Measurements from ENCODE around the gene SORCS2.
A peak's percentile ranks its signal among the peaks of the same experiment; 100 is the strongest.

The SORCS2 gene

GRCh38 chr4:7498446-7499200, 306.3 kb downstream of the SORCS2 start:
- DNase-seq: no peak

DNA sequence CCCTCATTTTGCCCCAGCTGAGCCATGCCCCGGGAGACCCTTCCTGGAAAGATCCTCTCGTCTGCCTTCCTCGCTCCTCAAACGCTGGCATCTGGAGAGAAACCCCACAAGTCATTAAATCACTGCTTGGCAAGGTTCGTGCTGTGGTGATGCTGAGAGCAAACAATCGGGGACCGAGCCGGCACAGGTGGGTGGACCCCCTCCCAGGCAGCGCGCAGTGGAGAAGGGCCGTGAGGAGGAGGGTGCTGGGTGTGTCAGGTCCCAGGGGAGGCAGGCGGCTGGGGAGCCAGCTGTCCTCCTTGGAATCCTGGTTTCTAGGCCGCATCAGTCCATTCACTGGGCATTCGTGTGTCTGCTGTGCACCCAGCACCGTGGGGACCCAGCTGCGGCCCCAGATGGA, 307.3 kb downstream of the SORCS2 start:
- DNase-seq: no peak

DNA sequence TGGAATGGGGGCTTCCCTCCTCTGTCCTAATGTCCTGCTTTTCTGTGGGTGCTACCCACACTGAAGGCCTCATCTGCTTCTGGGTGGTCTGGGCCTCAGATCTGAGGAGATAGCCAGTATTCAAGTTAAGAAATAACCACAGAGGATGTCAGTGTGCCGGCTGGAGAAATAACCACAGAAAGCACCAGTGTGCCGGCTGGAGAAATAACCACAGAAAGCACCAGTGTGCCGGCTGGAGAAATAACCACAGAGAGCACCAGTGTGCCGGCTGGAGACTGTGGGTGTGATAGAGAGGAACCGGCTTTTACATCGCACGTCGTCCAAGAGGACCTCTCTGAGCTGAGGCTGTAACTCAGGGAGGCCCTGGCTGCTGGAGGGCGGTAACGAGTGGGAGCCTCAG, 308.1 kb downstream of the SORCS2 start:
- DNase-seq: peak; percentile 66

DNA sequence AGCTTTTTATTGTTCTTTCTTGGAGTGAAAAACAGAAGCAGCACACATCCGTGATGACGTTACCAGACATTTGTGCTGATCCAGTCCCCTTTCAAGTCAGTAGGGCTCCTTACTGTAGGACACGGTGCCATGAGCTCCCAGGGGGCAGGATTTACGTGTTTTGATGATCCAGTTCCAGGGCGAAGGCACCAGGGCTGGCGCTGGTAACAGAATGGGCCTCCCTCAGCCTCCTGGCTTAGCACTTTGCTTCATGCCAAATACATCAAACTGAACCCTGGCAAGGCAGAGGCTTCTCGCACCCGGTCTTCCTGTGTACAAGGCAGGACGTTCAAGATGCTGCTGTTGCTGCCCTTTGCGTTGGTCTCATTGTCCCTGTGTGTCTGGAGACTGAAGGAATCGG, 309.0 kb downstream of the SORCS2 start:
- DNase-seq: no peak

DNA sequence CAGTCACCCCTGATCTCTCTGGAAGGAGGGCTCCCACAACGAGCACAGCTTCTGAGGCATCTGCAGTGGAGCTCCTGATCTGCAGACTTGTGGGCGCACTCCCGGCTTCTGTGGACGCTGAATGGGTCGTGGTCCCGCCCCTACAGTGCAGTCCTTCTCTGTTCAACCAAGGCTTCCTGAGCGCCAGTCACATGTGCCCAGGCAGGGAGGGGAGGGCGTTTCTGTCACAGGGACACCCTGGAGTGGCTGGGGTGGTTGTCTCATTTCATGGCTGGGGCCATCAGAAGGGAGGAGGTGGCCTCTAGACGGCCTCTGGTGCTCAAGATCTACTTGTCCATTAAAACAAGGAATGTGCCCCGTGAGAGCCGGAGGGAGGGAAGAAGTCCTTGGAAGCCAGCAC, 309.5 kb downstream of the SORCS2 start:
- no peak for DNase-seq

GRCh38 chr4:7503559-7504249, 311.4 kb downstream of the SORCS2 start:
- no peak for DNase-seq

DNA sequence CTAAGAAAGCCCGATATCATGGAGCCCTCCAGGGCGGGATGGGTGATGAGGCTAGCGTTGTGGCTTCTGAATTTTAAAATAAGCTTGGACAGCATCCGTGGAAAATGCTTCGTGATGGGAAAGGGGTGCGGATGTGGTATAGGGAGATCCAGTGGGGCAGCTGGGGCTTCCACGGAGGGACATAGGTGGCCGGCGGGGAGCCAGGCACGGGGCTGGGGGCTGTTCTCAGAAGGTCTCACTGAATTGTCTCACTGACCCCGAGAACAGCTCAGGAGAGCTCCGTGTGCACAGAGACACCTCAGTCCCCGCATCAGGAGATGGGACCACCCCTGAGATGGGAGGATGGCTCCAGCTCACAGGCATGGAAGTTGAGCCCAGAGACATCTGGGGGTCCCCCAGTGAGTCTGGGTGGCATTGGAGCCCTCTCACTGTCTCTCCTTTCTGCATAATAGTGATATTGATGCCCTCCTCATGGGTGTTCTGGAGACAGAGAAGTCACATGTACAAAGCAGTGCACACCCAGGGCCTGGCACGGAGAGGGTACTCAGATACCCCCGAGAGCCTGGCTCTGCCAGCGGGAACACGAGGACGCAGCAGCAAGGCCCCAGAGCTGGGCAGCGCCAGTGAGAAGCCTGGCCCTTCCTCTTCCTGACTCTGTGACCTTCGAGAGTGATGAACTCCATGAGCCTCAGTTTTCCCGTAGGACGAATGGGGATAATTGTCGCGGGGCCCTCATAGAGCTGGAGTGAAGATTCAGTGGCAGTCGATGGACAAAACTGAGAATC, 313.0 kb downstream of the SORCS2 start:
- no peak for DNase-seq

DNA sequence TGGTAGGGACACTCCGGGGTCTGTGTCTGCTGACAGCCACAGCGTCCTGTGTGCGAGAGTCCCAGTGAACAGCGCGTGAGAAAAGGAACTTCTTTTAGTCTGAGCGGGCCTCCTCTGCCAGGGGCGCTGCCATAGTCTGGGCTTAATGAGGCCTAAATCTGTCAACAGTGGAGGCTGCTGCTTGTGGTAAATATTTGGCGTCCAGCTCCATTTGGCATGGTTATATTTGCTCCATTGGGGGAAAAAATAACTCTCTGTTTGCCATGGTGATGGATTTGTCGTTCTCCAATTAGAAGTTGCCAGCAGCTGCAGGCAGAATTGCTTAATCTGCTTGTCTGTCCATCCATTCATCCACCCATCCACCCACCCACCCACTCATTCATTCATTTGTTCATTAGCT, 313.8 kb downstream of the SORCS2 start:
- no peak for DNase-seq

DNA sequence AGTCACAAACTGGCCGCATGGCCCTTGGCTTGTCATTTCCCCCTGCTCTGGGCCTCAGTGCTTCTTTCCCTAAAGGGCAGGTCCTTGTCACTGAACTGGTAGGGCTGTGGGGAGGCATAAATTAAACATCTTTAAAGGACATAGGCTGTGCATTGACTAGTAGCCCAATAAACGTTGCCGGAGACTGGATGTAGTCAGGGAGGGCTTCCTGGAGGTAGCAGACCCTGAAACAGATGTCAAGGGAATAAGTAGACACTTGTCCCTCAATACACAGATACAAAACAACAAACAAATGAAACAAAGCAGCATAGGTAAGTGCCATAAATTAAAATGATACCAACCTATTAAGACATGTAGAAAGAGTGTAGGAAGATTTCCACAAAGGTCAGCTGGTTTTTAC, 314.2 kb downstream of the SORCS2 start:
- no peak for DNase-seq

DNA sequence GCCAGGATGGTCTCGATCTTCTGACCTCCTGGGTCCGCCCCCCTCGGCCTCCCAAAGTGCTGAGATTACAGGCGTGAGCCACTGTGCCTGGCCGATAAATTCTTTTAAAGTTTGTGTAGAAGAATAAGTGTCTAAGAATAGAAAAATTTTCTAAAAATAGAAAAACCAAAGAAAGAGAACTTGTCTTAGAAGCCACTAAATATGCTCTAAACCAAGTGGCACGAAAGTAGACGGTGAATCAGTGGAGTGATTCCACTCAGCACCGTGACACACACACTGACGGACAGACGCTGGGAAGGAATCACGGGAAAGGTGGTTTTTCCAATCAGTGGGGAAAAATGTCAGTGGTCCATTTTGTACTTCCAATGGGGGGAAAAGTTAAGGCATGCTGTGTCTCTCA, 315.0 kb downstream of the SORCS2 start:
- DNase-seq: no peak

GRCh38 chr4:7510066-7510465, 317.7 kb downstream of the SORCS2 start:
- DNase-seq: no peak

DNA sequence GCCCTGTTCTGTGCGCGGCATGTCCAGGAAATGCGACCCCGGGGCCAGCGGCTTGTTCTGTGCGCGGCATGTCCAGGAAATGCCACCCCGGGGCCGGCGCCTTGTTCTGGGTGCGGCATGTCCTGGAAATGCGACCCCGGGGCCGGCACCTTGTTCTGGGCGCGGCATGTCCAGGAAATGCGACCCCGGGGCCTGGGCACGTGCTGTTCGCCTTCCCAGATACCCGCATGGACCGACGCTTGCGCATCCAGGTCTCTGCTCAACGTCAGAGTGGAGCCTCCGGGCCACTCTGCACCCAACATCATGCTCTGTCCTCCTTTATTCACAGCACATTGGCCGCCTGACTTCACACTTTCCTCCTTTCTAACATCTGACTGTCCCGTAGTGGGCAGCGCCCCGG, 318.2 kb downstream of the SORCS2 start:
- DNase-seq: no peak

DNA sequence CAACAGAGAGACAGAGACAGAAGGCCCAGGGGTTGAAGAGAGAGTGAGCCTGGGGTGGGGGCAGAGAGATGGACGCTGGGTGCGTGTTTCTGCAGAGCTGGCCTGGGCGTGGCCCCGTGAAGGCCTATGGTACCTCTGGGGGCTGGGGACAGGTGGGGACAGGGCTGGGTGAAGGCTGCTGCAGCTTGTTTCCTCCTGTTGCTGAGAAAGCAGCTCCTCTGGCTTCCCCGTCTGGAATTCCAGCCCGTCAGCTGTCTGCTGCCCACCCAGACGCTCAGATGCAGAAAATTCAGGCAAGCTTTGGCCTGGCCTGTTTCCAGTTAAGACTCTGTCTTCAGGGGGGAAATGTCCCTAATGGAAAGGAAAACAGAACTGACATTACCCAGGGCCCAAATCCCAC, 319.2 kb downstream of the SORCS2 start:
- no peak for DNase-seq

- DNase-seq: no peak
Observed at GRCh38 chr4:7512428-7512827, 320.1 kb downstream of the SORCS2 start.

DNA sequence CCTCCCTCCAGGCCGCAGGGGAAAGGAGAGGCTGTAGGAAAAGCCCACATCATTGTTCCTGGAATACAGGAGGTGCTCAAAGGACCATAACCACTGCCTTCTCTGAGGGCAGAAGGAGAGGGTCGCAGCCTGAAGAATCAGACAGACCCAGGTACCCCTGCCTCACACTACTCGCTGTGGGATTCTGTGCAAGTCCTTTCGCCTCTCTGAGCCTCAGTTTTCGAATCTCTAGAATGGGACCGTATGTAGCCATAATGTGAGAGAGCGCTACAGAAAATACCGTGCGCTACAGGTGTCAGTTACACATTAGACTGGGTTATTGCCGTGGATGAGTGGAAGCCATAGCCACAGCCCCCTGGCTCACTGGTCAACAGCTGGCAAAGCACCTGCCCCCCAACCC, 320.6 kb downstream of the SORCS2 start:
- DNase-seq: no peak

DNA sequence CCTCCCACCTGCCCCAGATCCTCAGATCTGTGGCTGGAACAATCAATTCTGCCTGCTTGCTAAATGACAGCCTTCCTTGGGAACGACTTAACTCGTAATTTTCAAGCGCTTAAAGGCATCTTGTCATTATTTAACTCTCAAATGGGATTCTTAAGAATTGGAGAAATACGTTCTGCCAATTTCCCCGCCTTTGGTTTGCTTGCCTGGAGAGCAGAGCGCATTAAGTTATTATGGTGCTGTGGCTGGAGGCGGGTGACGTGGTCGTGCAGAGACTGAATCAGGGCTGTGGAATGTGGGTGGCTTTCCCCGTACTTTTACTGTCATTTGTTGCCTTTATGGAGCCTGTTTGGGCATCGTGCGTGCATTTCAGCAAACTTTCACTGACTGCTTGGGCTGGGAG, 321.3 kb downstream of the SORCS2 start:
- DNase-seq: no peak

DNA sequence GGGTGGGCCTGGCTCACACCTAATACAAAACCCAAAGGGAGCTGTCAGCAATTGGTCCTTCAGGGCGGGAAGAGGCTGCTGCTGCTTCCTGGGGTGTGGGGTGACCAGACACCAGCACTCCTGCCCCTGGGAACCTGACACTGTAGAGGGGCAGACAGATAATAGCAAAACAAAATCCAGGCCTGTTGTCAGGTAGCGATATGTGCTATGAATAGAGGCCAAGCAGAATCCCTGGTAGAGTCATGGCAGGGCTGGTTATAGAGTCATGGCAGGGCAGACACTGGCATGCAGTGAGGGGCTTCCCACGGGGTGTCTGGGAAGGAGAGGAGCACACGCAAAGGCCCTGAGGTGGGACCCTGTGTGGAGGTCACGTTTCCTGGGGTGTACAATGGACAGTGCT, 321.9 kb downstream of the SORCS2 start:
- no peak for DNase-seq

DNA sequence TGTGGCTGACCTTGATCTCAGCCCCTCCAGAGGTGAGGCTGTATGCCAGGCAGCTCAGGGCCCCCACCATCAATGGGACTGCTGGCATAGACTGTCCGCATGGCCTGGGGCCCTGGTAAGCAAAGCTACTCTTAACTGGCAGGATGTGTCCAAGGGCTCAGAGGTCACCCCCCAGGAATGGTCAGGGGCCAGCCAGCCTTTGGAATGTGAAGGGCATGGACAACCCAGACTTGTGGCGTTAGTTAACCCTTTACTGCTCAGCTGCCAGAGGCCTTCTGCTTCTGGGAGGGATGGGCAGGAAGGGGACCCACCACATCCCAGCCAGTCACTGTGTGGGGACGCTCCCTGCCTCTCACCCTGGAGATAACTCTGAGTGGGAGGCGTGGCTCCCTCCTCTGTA, 322.5 kb downstream of the SORCS2 start:
- no peak for DNase-seq

DNA sequence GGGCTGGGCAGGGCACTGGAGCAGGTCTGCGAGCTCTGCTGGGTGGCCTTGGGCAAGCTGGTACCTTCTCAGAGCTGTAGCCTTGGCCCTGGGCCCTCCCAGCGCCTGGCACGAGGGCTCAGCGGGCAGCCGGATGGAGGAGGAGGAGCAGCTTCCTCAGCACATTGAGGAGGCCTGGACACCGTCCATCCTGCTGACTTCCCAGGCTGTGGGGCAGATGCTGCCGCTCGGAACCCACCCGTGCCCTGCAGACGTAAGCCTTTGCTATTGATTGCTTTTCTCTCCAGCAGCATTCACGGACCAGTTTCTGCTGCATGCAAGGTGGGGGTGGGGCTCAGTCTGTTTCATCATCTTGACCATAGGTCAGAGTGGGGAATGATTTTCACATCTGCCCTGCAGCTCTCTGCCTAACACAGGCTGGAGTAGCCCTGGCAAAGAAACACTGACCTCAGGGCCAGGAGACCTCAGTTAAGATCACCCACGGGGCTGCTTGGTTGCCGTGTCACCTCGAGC, 323.1 kb downstream of the SORCS2 start:
- no peak for DNase-seq

DNA sequence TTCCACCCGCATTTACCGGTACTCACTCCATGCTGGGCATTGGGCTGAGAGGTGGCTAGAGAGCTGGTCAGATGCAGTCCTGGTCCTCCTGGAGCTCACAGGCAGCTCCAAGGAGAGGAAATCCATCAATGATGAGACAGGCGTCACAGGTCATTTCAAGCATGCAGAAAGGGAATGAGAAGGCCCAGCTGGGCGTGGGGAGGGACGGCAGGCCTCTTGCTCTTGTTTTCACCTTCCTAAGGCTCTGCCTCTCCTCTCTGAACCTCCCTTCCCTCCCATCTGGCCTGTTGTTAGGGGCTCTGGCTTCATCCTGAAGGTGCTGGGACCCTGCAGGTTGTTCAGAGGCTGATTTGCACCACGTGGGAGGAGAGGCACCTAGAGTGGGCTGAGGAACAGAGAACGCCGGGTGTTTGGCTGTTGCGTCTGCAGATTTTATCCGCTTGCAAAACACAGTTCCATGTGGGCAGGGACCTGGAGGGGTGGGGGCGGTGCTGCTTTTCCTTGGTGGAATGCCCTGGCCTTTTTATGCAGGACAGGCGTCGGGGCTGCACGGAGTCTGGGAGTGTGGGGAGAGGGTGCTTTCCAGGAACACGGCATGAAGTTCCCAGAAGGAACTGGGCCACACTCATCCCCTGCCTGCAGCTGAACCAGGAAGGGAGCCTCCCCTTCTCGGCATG, 323.9 kb downstream of the SORCS2 start:
- DNase-seq: no peak

DNA sequence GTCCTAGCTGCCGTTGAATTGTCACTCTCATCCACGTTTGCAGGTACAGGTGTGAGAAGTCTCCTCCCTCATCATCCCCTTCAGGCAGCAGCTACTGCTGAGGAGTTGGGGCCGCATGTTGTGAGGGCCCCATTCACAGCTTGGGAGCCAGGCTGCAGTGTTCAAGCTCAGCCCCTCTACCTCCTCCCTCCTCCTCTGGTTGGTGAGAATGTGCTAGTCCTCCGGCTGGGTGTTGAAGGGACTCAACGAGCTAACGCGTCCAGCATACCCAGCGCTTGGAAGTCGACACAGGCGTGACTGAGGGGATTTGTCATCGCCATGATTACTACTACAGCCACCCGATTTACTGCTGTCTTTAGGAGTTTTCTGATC, 324.4 kb downstream of the SORCS2 start:
- DNase-seq: no peak

DNA sequence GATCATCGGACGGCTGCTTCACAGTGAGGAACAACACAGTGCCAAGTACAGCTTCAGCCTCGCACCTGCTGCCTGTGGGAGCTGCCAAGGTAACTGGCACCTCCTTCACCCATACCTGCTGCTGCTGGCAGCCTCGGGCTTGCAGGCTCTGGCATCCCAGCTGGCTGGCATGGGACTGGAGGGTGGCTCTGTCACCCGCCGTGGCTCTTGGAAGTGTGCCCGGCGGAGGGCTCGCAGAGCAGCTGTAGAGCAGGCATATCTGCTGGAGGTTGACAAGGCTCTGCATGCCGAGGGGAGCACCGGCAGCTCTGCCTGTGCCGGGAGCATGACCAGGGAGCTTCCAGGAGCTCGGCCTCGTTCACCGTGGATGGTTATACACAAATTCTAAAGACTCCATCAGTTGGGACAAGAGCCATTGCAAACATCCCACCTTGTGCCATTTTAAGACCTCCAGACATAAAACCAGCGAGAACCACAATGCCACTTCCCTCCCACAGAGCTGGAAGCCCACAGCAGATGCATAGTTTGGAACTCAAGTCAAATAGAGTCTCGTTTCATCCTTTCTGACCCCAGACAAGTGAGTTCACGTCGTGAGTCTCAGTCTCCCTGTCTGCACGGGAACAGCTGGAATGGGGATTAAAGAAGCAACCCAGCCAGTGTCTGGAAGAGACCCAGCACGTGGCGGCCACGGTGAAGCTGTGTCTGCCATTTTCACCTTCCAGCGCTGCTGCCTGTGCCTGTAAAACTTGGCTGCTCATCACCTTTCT, 326.7 kb downstream of the SORCS2 start:
- DNase-seq: no peak

All from GDM1 (cell line).